Suprapubic skin (tissue), 4 donors: ENCODE data around the gene SAMD10.

Experiments used
- EP300 ChIP-seq: sonication (generic); formaldehyde crosslinking; IDR thresholded peaks from one replicate; pipeline ENCODE4 v1.6.1; 2017; ENCODE audit warnings: antibody characterized with exemption
- POLR2A ChIP-seq, 2 donors: fragments of 450-650 bp; IDR thresholded peaks; one replicate each; pipeline ENCODE4 v1.6.1; 2017; ENCODE audit warnings: antibody characterized with exemption in 2 of 2, mild to moderate bottlenecking in 2 of 2, moderate library complexity in 2 of 2
- POLR2AphosphoS5 ChIP-seq, 3 donors: sonication (generic); formaldehyde crosslinking; IDR thresholded peaks; one replicate each; pipeline ENCODE4 v1.6.1; 2017; ENCODE audit warnings: antibody characterized with exemption in 3 of 3
- TF ChIP-seq, protein P1 (sequence below), 2 donors: fragments of 200-600 bp in 1 of 2; fragments of 450-650 bp in 1 of 2; sonication (generic) in 1 of 2; IDR thresholded peaks; one replicate each; pipeline ENCODE4 v1.5.1; 2016 to 2019; ENCODE audit warnings: antibody characterized with exemption in 2 of 2, mild to moderate bottlenecking in 1 of 2, moderate library complexity in 1 of 2

DNA sequence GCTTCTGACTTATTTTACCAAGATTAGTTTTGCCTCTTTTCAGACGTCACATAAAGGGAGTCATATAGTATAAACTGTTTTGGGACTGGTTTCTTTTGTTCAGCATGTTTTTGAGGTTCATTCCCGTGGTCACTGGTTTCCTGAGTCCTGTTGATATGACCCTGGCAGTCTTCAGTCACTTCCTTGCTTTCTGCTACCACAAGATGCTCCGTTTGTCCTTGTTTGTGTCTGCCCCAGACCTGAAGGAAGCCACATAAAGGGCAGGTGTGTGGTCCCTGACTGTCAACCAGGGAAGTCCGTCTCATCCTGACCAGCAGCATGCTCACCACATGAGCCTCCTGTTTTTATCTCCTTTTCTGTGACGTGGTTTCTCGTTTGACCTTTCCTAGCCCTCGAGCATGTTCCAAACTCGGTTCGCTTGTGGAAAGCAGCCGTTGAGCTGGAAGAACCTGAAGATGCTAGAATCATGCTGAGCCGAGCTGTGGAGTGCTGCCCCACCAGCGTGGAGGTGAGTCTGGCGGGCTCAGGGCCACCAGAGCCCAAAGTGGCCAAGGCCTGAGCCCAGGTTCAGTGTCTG lies 30.5 kb upstream of the SAMD10 start:
- TF ChIP-seq EP300 (no peak), POLR2A (IDR thresholded peaks at IDR 0.05) (no peak), POLR2AphosphoS5 (IDR thresholded peaks at IDR 0.05) (no peak)
- TF ChIP-seq, protein P1, sequence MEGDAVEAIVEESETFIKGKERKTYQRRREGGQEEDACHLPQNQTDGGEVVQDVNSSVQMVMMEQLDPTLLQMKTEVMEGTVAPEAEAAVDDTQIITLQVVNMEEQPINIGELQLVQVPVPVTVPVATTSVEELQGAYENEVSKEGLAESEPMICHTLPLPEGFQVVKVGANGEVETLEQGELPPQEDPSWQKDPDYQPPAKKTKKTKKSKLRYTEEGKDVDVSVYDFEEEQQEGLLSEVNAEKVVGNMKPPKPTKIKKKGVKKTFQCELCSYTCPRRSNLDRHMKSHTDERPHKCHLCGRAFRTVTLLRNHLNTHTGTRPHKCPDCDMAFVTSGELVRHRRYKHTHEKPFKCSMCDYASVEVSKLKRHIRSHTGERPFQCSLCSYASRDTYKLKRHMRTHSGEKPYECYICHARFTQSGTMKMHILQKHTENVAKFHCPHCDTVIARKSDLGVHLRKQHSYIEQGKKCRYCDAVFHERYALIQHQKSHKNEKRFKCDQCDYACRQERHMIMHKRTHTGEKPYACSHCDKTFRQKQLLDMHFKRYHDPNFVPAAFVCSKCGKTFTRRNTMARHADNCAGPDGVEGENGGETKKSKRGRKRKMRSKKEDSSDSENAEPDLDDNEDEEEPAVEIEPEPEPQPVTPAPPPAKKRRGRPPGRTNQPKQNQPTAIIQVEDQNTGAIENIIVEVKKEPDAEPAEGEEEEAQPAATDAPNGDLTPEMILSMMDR (IDR thresholded peaks at IDR 0.05) = no peak
